Testis (tissue), 3 donors: ENCODE data around the gene GALNT4. TPM values are rescaled to one million over a fixed set of nuclear protein-coding genes. Genes with fewer than 3 reads are reported as not detected.

ENCODE experiments used
- DNase-seq: peaks from one replicate; pipeline ENCODE4 v3.0.0-alpha.2; 2019
- H3K27ac ChIP-seq, 2 donors: fragments of 200-600 bp; sonication (generic); one replicate each; pipeline ENCODE4 v1.5.1; 2019
- H3K27me3 ChIP-seq: fragments of 200-600 bp; sonication (generic); one replicate; pipeline ENCODE4 v1.5.1; 2019
- H3K36me3 ChIP-seq: fragments of 200-600 bp; sonication (generic); one replicate; pipeline ENCODE4 v1.5.1; 2017; ENCODE audit warnings: low read depth; ENCODE audit errors: missing control alignments
- H3K4me1 ChIP-seq: fragments of 200-600 bp; sonication (generic); one replicate; pipeline ENCODE4 v1.5.1; 2019
- H3K4me3 ChIP-seq, 2 donors: fragments of 200-600 bp; sonication (generic); one replicate each; pipeline ENCODE4 v1.5.1; 2017 to 2019
- H3K9me3 ChIP-seq: fragments of 200-600 bp; sonication (generic); one replicate; pipeline ENCODE4 v1.5.1; 2017
- POLR2A ChIP-seq: fragments of 450-650 bp; IDR thresholded peaks from one replicate; pipeline ENCODE4 v1.6.1; 2017; ENCODE audit warnings: antibody characterized with exemption, mild to moderate bottlenecking, moderate library complexity
- WGBS, 2 donors: methylation state at CpG; one replicate each; pipeline ENCODE4 v1.1.5; 2018; 5-methylcytosine and 5-hydroxymethylcytosine counted together
- intact Hi-C: fragments of 100-400 bp; cut with DNase I; formaldehyde crosslinking; loops from one replicate; pipeline ENCODE4 v1.15.1; 2023; ENCODE audit warnings: low total_unique reads
- polyA plus RNA-seq: library from polyadenylated mRNA; stranded (reverse); fragments of 350-450 nt; fragmentation: Illumina TruSeq; extraction: RNeasy Lipid Tissue Mini Kit (QIAGEN cat#74804); gene quantifications from one replicate; pipeline ENCODE4 v1.2.3, GENCODE V29; 2014; ENCODE audit warnings: low read depth, low replicate concordance; ENCODE audit not compliant: insufficient read depth
- total RNA-seq, 2 donors: library from RNA; depleted of rRNA; stranded (reverse); fragments of >200 nt; gene quantifications; one replicate each; pipeline ENCODE4 v1.2.3, GENCODE V29; 2016
- TF ChIP-seq, protein P1 (sequence below), 3 experiments: fragments of 450-650 bp in 2 of 3; fragments of 200-600 bp in 1 of 3; sonication (generic) in 1 of 3; IDR thresholded peaks; one replicate each; pipeline ENCODE4 v1.5.1; 2016 to 2019; ENCODE audit warnings: antibody characterized with exemption in 3 of 3, mild to moderate bottlenecking in 2 of 3, moderate library complexity in 1 of 3

Gene GALNT4
- total and polyA plus RNA-seq, 3 donors from 2014 or later, result 1.8 to 4.3 (median 3.4) TPM

DNA sequence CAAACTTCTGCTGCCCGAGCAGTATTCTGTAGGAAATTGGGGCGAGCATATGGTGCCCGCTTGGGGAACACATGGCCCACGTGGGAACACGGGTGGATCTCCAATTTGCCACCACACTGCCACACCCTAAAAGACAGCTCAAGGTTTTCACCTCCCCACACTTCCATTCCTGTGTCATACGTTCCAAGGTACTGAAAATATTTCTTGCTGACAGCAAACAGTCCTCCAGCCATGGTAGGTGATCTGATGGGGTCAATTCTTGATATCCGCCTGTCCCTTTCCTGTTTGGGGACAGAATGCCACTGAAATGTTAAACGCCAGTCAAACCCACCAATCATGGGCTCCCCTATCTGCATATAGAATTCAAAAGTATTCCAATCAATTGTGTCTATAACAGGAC, 1.2 kb downstream of the GALNT4 start:
- TF ChIP-seq POLR2A, result no peak
- TF ChIP-seq, protein P1, sequence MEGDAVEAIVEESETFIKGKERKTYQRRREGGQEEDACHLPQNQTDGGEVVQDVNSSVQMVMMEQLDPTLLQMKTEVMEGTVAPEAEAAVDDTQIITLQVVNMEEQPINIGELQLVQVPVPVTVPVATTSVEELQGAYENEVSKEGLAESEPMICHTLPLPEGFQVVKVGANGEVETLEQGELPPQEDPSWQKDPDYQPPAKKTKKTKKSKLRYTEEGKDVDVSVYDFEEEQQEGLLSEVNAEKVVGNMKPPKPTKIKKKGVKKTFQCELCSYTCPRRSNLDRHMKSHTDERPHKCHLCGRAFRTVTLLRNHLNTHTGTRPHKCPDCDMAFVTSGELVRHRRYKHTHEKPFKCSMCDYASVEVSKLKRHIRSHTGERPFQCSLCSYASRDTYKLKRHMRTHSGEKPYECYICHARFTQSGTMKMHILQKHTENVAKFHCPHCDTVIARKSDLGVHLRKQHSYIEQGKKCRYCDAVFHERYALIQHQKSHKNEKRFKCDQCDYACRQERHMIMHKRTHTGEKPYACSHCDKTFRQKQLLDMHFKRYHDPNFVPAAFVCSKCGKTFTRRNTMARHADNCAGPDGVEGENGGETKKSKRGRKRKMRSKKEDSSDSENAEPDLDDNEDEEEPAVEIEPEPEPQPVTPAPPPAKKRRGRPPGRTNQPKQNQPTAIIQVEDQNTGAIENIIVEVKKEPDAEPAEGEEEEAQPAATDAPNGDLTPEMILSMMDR (IDR thresholded peaks at IDR 0.05), result no peak
- intact Hi-C loops, result loop anchor here (10.0 kb wide), 1 partner anchor 49 kb away; no protein-coding TSS in a partner anchor
- WGBS, 2 donors, result 84 to 85% methylated on average over 8 of the region's 8 CpGs
- H3K4me1 ChIP-seq, result peaks cover 14% of the 10 kb centered on the region
- no peaks in the 10 kb centered on the region for H3K36me3 ChIP-seq
- no peak overlapping the region for H3K4me3 ChIP-seq
- no peaks in the 10 kb centered on the region for H3K27me3 ChIP-seq
- no peak overlapping the region for H3K27ac ChIP-seq
- DNase-seq, result no peak
- H3K9me3 ChIP-seq, result no peaks in the 10 kb centered on the region

DNA sequence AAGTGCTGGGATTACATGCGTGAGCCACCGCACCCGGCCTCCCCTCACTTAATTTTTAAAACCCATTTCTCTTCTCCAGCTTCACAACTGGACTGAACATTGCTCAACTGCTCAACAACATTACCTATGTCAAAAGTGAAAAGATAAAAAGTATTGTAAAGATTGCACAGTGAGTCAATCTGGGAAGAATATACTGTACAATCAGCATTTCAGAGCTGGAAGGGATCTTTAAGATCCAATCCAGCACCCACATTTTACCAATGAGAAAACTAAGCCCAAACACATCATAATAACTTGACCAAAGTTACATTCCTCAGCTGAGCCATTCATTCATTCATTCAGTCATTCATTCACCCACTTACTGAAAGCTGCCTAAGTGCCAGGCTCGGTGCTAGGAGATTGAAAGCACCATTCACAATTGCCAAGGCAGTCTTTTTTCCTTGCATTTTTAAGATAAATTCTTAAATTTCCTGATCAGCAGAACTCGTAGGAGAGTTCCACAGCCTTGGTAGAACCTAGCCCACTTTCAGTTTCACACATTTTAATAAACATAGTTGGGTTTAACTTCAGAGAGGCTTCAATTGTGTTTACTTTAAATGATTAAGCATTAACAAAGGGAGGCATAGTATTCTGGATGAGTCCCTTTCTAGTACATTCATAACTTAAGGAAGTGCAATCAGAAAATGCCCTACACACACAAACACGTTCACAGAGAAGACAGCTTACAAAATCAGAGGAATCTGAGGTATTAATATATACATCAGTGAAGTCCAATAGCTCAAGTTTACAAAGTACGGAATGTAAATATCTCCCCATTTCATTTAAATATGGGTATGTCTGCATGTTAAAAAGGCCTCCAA, 3.0 kb downstream of the GALNT4 start:
- Histone ChIP-seq H3K27me3 (no peaks in the 10 kb centered on the region), H3K4me3 (no peak overlapping the region), H3K36me3 (no peaks in the 10 kb centered on the region), H3K9me3 (no peaks in the 10 kb centered on the region), H3K4me1 (peaks cover 6% of the 10 kb centered on the region), H3K27ac (no peak overlapping the region)
- intact Hi-C loops, result loop anchor here (10.0 kb wide), 1 partner anchor 47 kb away; no protein-coding TSS in a partner anchor
- DNase-seq, result no peak
- WGBS, 2 donors, result 86 to 89% methylated on average over 7 of the region's 7 CpGs
- no peak for TF ChIP-seq POLR2A
- TF ChIP-seq, protein P1 (IDR thresholded peaks at IDR 0.05), result no peak

DNA sequence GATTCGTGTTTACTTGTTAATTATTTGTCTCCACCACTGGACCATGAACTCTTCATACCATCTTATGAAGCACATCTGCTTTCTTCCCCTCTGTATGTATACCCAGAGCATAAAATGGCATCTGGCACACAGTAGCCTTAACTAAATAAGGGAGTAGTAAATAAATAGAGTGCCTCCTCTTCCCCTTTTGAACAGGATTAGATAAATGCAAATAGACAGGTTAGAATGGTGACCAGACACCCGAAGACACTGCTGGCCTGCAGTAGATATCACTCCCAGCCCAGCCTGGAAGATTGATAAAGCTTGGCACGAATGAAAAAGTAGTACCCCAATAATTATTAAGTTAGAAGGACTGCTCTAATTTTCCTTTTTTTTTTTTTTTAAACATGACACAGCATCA, 6.9 kb downstream of the GALNT4 start:
- no peak for DNase-seq
- Histone ChIP-seq H3K36me3 (no peaks in the 10 kb centered on the region), H3K4me1 (no peaks in the 10 kb centered on the region), H3K27ac (no peak overlapping the region), H3K27me3 (no peaks in the 10 kb centered on the region), H3K4me3 (no peak overlapping the region), H3K9me3 (no peaks in the 10 kb centered on the region)
- WGBS, 2 donors, result 74 to 75% methylated on average over 3 of the region's 3 CpGs
- no peak for TF ChIP-seq POLR2A
- TF ChIP-seq, protein P1 (IDR thresholded peaks at IDR 0.05), result no peak
- intact Hi-C loops, result no loop called here

DNA sequence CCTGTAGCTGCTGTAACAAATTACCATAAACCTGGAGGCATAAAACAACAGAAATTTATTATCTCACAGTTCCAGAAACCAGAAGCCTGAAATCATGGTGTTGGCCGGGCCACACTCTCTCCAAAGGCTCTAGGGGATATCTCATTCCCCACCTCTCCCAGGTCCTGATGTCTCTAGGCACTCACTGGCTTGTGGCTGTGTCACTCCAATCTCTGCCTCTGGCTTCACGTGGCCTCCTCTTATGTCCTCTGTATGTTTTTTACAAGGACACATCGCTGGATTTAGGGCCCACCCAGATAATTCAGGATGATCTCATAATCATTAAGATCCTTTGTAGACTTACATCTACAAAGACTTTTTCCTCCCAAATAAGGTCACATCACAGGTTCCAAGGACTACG, 8.0 kb downstream of the GALNT4 start:
- TF ChIP-seq, protein P1 (IDR thresholded peaks at IDR 0.05), result no peak
- TF ChIP-seq POLR2A, result no peak
- H3K4me1 ChIP-seq, result no peaks in the 10 kb centered on the region
- intact Hi-C loops, result no loop called here
- no peaks in the 10 kb centered on the region for H3K36me3 ChIP-seq
- H3K9me3 ChIP-seq, result no peaks in the 10 kb centered on the region
- no peak for DNase-seq
- no peak overlapping the region for H3K4me3 ChIP-seq
- H3K27ac ChIP-seq, result no peak overlapping the region
- no peaks in the 10 kb centered on the region for H3K27me3 ChIP-seq
- WGBS, 2 donors, result 75 to 81% methylated on average over 4 of the region's 4 CpGs
